Measurements from ENCODE around the gene AFM. TPM values are rescaled to one million over a fixed set of nuclear protein-coding genes. Genes with fewer than 3 reads are reported as not detected.

The AFM gene
- total RNA-seq, 1 experiment from 2014 or later, result not detected

GRCh38 chr4:73442275-73442674 is 39.3 kb upstream of the AFM start:
- no CpG with 5 or more reads among the region's 5 CpGs for WGBS (ENCODE audit: extremely low coverage, insufficient read length, low lambda C conversion rate)
- H3K9me3 ChIP-seq (ENCODE audit: control insufficient read depth, low read depth, low read length), result no peaks in the 10 kb centered on the region
- no peak overlapping the region for H3K23ac ChIP-seq (ENCODE audit: insufficient read length, low read depth, low read length)
- no peak overlapping the region for H3T11ph ChIP-seq (ENCODE audit: low read length)
- no peak overlapping the region for H4K8ac ChIP-seq (replicated peaks; ENCODE audit: insufficient read length, low read depth, low read length)
- H4K91ac ChIP-seq (ENCODE audit: insufficient read length, low read depth, low read length), result no peak overlapping the region
- H2BK5ac ChIP-seq (ENCODE audit: insufficient read length, low read length), result no peak overlapping the region
- H3K4me1 ChIP-seq (ENCODE audit: insufficient read depth, low read length), result no peaks in the 10 kb centered on the region
- H3K27ac ChIP-seq (ENCODE audit: insufficient read length, low read depth, low read length), result no peak overlapping the region
- Mint-ChIP-seq H3K36me3 (ENCODE audit: insufficient read depth in 1 of 3, low read depth in 3 of 3) (no peaks in the 10 kb centered on the region), H3K4me3 (no peak overlapping the region), H3K27ac (no peak overlapping the region), H3K27me3 (ENCODE audit: low read depth) (no peaks in the 10 kb centered on the region), H3K4me1 (peaks cover 3 to 6% of the 10 kb centered on the region in 2 experiments; a peak in 2 of 4 replicates), H3K9me3 (no peaks in the 10 kb centered on the region)
- TF ChIP-seq CTCF (conservative IDR thresholded peaks at IDR 0.05), result no peak
- no peaks in the 10 kb centered on the region for H3K27me3 ChIP-seq (ENCODE audit: insufficient read depth, low read length)
- H3K4ac ChIP-seq (ENCODE audit: low read depth, low read length), result no peak overlapping the region
- no peak overlapping the region for H2BK12ac ChIP-seq (ENCODE audit: insufficient read length, low read depth, low read length)
- H2BK120ac ChIP-seq (ENCODE audit: low read depth, low read length, poor library complexity, severe bottlenecking), result no peak overlapping the region
- no peak overlapping the region for H3K56ac ChIP-seq (ENCODE audit: insufficient read length, low read depth, low read length)
- no peak overlapping the region for H2AFZ ChIP-seq (ENCODE audit: low read length)
- H3K79me1 ChIP-seq (ENCODE audit: insufficient read depth, low read depth, low read length, poor library complexity, severe bottlenecking), result no peaks in the 10 kb centered on the region
- no peaks in the 10 kb centered on the region for H4K20me1 ChIP-seq (ENCODE audit: control insufficient read depth, insufficient read depth, insufficient read length)
- H3K79me2 ChIP-seq (ENCODE audit: insufficient read depth, low read length), result no peaks in the 10 kb centered on the region
- no peak overlapping the region for H2BK15ac ChIP-seq (ENCODE audit: low read depth, low read length)
- no peak overlapping the region for H3K4me2 ChIP-seq (ENCODE audit: insufficient read depth, insufficient read length, low read length)
- no peak for DNase-seq
- H4K5ac ChIP-seq (ENCODE audit: insufficient read length, low read depth, low read length), result no peak overlapping the region
- no peak overlapping the region for H2AK5ac ChIP-seq (ENCODE audit: insufficient read length, low read length)
- H3K23me2 ChIP-seq (ENCODE audit: insufficient read length, low read depth, low read length, poor library complexity, severe bottlenecking), result no peaks in the 10 kb centered on the region
- H3K9ac ChIP-seq (ENCODE audit: extremely low read depth, insufficient read length, low read length), result no peak overlapping the region
- no peak overlapping the region for H2BK20ac ChIP-seq (ENCODE audit: low read depth, low read length, poor library complexity, severe bottlenecking)
- H3K18ac ChIP-seq (ENCODE audit: insufficient read length, low read depth, low read length), result no peak overlapping the region
- H3K14ac ChIP-seq (ENCODE audit: insufficient read depth, low read length), result no peak overlapping the region
